ENCODE results near the gene IL1R1.
"Not testable (repeated sequence)": the region's sequence is repeated elsewhere in the genome, so short reads cannot be mapped to it uniquely, and the experiment has no call there.

IL1R1 gene

DNA sequence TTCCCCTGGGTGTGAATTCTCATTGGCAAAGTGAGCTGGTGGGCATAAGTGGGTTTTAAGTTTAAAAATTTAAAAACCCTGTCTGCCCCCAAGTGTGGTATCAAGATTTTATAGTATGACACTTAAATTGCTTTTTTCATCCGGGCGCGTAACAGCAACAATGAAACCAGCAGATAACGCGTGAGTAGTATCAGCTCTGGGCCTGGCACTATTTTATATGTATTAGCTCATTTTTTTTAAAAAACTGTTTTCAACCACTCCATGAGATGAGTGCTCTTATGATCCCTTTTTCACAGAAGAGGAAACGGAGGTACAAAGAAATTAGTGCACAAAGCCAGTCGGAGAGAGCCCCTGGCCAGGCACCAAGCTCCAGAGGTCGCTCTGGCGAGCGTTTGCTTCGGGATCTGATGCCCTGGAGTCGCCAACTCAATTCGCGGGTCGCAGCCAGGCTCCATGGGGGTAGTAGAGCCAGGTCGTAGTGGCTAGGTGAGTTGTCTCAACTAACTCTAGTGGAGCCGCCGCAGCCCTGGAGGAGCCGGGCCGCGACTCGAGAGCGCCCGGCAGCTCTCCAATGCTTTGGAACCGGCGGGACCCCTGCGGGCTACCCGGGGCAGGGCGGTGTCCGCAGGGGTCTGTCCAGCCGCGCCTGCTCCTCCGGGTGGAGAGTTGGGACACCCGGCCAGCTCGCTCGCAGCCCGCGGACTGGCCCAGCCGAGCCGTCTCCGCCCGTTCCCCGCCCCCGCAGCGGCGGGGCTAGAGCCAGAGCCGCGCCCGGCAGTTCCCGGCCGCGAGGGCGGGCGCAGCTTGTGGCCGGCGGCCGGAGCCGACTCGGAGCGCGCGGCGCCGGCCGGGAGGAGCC lies at the start of gene IL1R1:
TSS of gene IL1R1 (plus strand) at position 777 of the 859 bp plus-strand sequence. CDS start 14,979 bp downstream, outside the sequence.
- Histone ChIP-seq H3K27ac (ENCODE audit: low read length) (peak within 1 kb of the TSS; percentile 93), H3K27me3 (ENCODE audit: low read depth, low read length) (no peaks in the 10 kb centered on the region), H3K4me1 (ENCODE audit: control insufficient read depth in 1 of 2, insufficient read depth in 2 of 2, low read length in 2 of 2) (no peaks in the 10 kb centered on the region), H3K4me3 (ENCODE audit: low read depth in 1 of 2, low read length in 2 of 2) (peak within 1 kb of the TSS; percentile 65 to 86), H3K9me3 (ENCODE audit: control insufficient read depth in 1 of 2, low read length in 2 of 2) (peaks cover 10 to 20% of the 10 kb centered on the region in 2 donors), H3K36me3 (ENCODE audit: control insufficient read depth in 1 of 2, insufficient read depth in 2 of 2, low read length in 2 of 2) (peaks cover 0 to 15% of the 10 kb centered on the region in 2 donors)

GRCh38 chr2:102093662-102094061 lies 48.9 kb upstream of the IL1R1 start:
- H3K4me3 ChIP-seq (ENCODE audit: low read depth in 1 of 2, low read length in 2 of 2), result no peak overlapping the region
- no peaks in the 10 kb centered on the region for H3K27me3 ChIP-seq (ENCODE audit: low read depth, low read length)
- no peak overlapping the region for H3K27ac ChIP-seq (ENCODE audit: low read length)
- H3K4me1 ChIP-seq (ENCODE audit: control insufficient read depth in 1 of 2, insufficient read depth in 2 of 2, low read length in 2 of 2), result no peaks in the 10 kb centered on the region
- no peaks in the 10 kb centered on the region for H3K36me3 ChIP-seq (ENCODE audit: control insufficient read depth in 1 of 2, insufficient read depth in 2 of 2, low read length in 2 of 2)
- peaks cover 0 to 4% of the 10 kb centered on the region in 2 donors for H3K9me3 ChIP-seq (ENCODE audit: control insufficient read depth in 1 of 2, low read length in 2 of 2)

DNA sequence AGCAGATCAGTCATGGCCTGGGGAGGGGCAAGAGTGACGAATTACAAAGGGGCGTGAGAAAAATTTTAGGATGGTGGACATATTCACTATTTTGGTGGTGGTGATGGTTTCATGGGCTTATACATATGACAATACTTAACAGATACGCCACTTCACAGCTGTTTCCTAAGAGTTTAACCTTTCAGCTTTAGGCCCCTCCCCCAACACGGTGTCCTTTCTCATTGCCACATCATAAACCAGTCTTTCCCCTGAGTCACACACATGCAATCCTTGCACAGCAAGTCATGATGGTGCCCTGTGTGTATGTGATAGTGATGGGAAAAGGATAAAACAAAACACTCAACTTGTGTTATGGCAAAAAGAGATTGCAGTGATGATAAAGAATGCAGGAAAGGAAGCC lies 47.6 kb upstream of the IL1R1 start:
- Histone ChIP-seq H3K27ac (ENCODE audit: low read length) (no peak overlapping the region), H3K9me3 (ENCODE audit: control insufficient read depth in 1 of 2, low read length in 2 of 2) (peaks cover 0 to 4% of the 10 kb centered on the region in 2 donors), H3K36me3 (ENCODE audit: control insufficient read depth in 1 of 2, insufficient read depth in 2 of 2, low read length in 2 of 2) (no peaks in the 10 kb centered on the region), H3K27me3 (ENCODE audit: low read depth, low read length) (no peaks in the 10 kb centered on the region), H3K4me3 (ENCODE audit: low read depth in 1 of 2, low read length in 2 of 2) (no peak overlapping the region), H3K4me1 (ENCODE audit: control insufficient read depth in 1 of 2, insufficient read depth in 2 of 2, low read length in 2 of 2) (no peaks in the 10 kb centered on the region)

DNA sequence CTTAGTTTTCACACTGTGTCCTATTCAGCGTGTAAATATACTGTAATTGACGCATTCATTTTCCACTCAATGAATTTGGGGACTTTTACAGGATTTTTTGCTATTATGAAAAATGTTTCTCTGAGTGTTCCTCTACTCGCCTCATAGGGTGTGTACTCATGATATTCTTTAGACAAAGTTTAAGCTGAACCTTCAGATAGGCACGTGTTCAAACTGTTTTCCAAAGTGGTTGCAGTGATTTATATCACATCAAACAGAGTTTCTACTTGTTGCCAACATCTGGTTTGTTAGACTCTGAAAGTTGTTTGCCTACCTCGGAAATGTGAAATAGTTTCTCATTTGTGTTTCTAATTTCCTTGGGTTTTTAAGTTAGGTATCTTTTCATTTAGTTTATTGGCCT lies 46.4 kb upstream of the IL1R1 start:
- Histone ChIP-seq H3K4me1 (ENCODE audit: control insufficient read depth in 1 of 2, insufficient read depth in 2 of 2, low read length in 2 of 2) (no peaks in the 10 kb centered on the region), H3K27me3 (ENCODE audit: low read depth, low read length) (no peaks in the 10 kb centered on the region), H3K4me3 (ENCODE audit: low read depth in 1 of 2, low read length in 2 of 2) (no peak overlapping the region), H3K36me3 (ENCODE audit: control insufficient read depth in 1 of 2, insufficient read depth in 2 of 2, low read length in 2 of 2) (no peaks in the 10 kb centered on the region), H3K27ac (ENCODE audit: low read length) (no peak overlapping the region), H3K9me3 (ENCODE audit: control insufficient read depth in 1 of 2, low read length in 2 of 2) (no peaks in the 10 kb centered on the region)

DNA sequence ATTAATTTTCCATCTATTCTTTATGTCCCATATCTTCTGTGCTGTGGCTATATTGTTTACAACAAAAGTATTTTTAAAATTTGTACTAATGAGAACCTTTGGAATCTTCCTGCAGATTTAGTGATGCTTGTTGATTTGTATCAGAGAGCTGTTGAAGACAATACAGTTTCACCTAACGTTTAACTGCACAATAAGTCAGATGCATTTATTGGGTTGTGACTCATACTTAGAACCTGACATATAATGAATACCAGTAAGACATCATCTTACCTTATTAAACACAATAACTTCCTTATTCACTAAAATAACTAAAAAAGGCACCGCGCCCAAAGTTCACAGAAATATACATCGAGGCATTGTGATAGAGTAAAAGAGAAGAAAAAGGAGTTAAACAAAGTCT lies 43.8 kb upstream of the IL1R1 start:
- no peaks in the 10 kb centered on the region for H3K36me3 ChIP-seq (ENCODE audit: control insufficient read depth in 1 of 2, insufficient read depth in 2 of 2, low read length in 2 of 2)
- H3K27ac ChIP-seq (ENCODE audit: low read length), result no peak overlapping the region
- no peaks in the 10 kb centered on the region for H3K4me1 ChIP-seq (ENCODE audit: control insufficient read depth in 1 of 2, insufficient read depth in 2 of 2, low read length in 2 of 2)
- no peaks in the 10 kb centered on the region for H3K9me3 ChIP-seq (ENCODE audit: control insufficient read depth in 1 of 2, low read length in 2 of 2)
- H3K27me3 ChIP-seq (ENCODE audit: low read depth, low read length), result no peaks in the 10 kb centered on the region
- H3K4me3 ChIP-seq (ENCODE audit: low read depth in 1 of 2, low read length in 2 of 2), result no peak overlapping the region

- peak overlapping the region; percentile 1 for H3K27ac ChIP-seq (ENCODE audit: low read length)
- H3K4me1 ChIP-seq (ENCODE audit: control insufficient read depth in 1 of 2, insufficient read depth in 2 of 2, low read length in 2 of 2), result no peaks in the 10 kb centered on the region
- H3K9me3 ChIP-seq (ENCODE audit: control insufficient read depth in 1 of 2, low read length in 2 of 2), result no peaks in the 10 kb centered on the region
These were observed 42.8 kb upstream of the IL1R1 start for GRCh38 chr2:102099536-102100298.

DNA sequence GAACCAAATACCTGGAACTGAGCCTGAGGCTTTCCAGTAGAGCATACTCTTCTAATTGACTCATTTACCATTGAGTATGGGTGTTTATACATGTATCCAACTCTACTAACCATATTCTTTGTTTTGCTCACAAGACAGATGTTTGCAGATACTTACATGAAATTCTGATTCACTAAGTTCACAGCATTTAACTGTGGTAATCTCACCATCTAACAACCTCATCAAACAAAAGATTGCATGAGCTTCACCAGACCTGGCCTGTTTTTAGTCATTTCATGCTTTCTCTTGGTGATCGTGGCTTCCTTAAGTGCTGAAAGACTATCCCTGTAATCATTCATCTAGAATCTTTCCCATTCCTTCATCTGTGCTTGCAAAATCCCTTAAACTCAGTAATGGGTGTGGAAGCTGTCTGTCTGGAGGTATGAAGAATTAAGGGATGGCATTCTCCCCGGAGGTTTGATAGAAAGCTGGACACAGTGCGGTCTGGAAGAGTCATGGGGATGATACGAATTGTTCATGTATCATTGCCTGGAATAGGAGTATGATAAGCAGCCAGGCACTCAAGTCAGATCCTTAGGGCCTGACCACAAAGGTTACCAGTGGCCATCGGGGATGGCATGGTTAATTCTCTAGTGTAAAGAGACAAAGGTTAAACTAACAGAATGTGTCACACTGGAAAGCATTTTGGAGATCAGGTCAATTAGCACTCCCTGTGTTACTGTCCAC lies 42.0 kb upstream of the IL1R1 start:
- no peaks in the 10 kb centered on the region for H3K36me3 ChIP-seq (ENCODE audit: control insufficient read depth in 1 of 2, insufficient read depth in 2 of 2, low read length in 2 of 2)
- peak overlapping the region; percentile 1 for H3K27ac ChIP-seq (ENCODE audit: low read length)
- no peaks in the 10 kb centered on the region for H3K9me3 ChIP-seq (ENCODE audit: control insufficient read depth in 1 of 2, low read length in 2 of 2)
- H3K4me1 ChIP-seq (ENCODE audit: control insufficient read depth in 1 of 2, insufficient read depth in 2 of 2, low read length in 2 of 2), result no peaks in the 10 kb centered on the region
- H3K27me3 ChIP-seq (ENCODE audit: low read depth, low read length), result no peaks in the 10 kb centered on the region
- no peak overlapping the region for H3K4me3 ChIP-seq (ENCODE audit: low read depth in 1 of 2, low read length in 2 of 2)

More at GRCh38 chr2:102099536-102100298, 42.8 kb upstream of the IL1R1 start:
- Histone ChIP-seq H3K36me3 (ENCODE audit: control insufficient read depth in 1 of 2, insufficient read depth in 2 of 2, low read length in 2 of 2) (no peaks in the 10 kb centered on the region), H3K27me3 (ENCODE audit: low read depth, low read length) (no peaks in the 10 kb centered on the region), H3K4me3 (ENCODE audit: low read depth in 1 of 2, low read length in 2 of 2) (no peak overlapping the region)

DNA sequence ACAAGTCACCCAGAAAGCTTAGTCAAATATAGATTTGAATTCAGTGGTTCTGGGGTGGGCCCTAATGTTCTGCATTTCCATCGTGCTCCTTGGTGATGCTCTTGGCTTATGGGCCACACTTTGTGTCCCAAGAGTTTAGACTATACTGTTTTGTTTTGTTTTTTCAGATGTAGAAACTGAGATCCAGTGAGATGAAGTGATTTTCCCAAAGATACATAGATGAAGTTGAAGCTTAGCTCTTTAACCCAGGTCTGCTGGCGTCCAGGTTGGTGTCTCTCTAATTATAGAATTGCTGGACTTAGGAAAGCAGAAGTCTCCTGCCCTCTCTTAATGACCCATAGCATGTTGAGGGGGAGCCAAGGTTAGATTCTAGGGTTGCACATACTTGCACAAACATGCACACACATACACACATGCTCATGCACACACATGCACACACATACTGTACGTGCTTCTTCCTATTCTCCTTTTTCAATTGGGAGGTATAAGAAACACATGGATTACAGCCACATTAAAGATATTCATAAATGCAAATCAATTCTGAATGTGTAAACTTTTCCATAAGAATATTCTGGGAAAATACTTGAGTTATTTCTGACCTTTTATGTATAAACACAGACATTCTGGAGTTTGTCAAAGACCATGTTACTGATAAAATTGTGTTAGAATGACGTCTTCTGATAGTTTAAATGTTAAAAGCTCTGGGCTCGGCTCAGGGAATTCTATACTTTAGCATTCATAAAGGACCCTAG lies 41.3 kb upstream of the IL1R1 start:
- Histone ChIP-seq H3K27me3 (ENCODE audit: low read depth, low read length) (no peaks in the 10 kb centered on the region), H3K9me3 (ENCODE audit: control insufficient read depth in 1 of 2, low read length in 2 of 2) (no peaks in the 10 kb centered on the region), H3K36me3 (ENCODE audit: control insufficient read depth in 1 of 2, insufficient read depth in 2 of 2, low read length in 2 of 2) (no peaks in the 10 kb centered on the region), H3K4me1 (ENCODE audit: control insufficient read depth in 1 of 2, insufficient read depth in 2 of 2, low read length in 2 of 2) (no peaks in the 10 kb centered on the region), H3K4me3 (ENCODE audit: low read depth in 1 of 2, low read length in 2 of 2) (no peak overlapping the region), H3K27ac (ENCODE audit: low read length) (no peak overlapping the region)

- Histone ChIP-seq H3K27me3 (ENCODE audit: low read depth, low read length) (no peaks in the 10 kb centered on the region), H3K36me3 (ENCODE audit: control insufficient read depth in 1 of 2, insufficient read depth in 2 of 2, low read length in 2 of 2) (no peaks in the 10 kb centered on the region), H3K4me3 (ENCODE audit: low read depth in 1 of 2, low read length in 2 of 2) (no peak overlapping the region), H3K4me1 (ENCODE audit: control insufficient read depth in 1 of 2, insufficient read depth in 2 of 2, low read length in 2 of 2) (no peaks in the 10 kb centered on the region), H3K9me3 (ENCODE audit: control insufficient read depth in 1 of 2, low read length in 2 of 2) (no peaks in the 10 kb centered on the region), H3K27ac (ENCODE audit: low read length) (no peak overlapping the region)
These were observed 40.5 kb upstream of the IL1R1 start for GRCh38 chr2:102101849-102102635.

DNA sequence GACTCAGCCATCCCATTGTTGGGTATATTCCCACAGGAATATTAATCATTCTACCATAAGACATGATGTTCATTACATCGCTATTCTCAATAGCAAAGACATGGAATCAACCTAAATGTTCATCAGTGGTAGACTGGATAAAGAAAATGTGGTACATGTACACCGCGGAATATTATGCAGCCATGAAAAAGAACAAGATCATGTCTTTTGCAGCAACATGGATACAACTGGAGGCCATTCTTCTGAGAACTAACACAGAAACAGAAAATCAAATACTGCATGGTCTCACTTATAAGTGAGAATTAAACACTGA lies 40.0 kb upstream of the IL1R1 start:
- H3K27me3 ChIP-seq (ENCODE audit: low read depth, low read length); H3K36me3 ChIP-seq (ENCODE audit: control insufficient read depth in 1 of 2, insufficient read depth in 2 of 2, low read length in 2 of 2); H3K4me1 ChIP-seq (ENCODE audit: control insufficient read depth in 1 of 2, insufficient read depth in 2 of 2, low read length in 2 of 2); H3K4me3 ChIP-seq (ENCODE audit: low read depth in 1 of 2, low read length in 2 of 2); H3K27ac ChIP-seq (ENCODE audit: low read length); H3K9me3 ChIP-seq (ENCODE audit: control insufficient read depth in 1 of 2, low read length in 2 of 2): not testable (repeated sequence)
